ENCODE results near the gene LINC00632.

LINC00632 gene

DNA sequence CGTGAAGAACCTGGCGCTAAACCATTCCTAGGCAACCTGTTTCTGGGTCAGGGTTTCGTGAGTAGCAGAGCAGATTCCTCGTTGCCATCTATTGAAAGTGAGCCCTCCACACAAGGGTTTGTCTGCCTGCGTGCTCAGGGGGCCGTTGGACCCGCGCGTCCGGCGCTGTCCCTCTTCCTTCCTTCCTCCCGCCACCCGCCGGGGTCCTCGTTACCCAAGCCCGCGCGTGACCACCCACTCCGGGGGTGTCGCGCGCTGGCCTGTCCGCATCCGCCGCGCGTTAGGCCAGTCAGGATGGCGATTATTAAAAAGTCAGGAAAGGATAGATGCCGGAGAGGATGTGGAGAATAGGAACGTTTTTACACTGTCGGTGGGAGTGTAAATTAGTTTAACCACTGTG, 66.8 kb downstream of the LINC00632 start:
- Histone ChIP-seq H3K79me2 (ENCODE audit: control insufficient read depth, low read length) (no peaks in the 10 kb centered on the region), H3K27ac (ENCODE audit: low read depth, low read length) (no peak overlapping the region), H3K36me3 (ENCODE audit: control insufficient read depth, low read length) (no peaks in the 10 kb centered on the region), H3K4me2 (ENCODE audit: low read length) (no peak overlapping the region), H3F3A (ENCODE audit: control insufficient read depth, insufficient read depth) (no peaks in the 10 kb centered on the region), H4K20me1 (ENCODE audit: control insufficient read depth, insufficient read depth, low read depth, low read length) (no peaks in the 10 kb centered on the region), H3K4me1 (ENCODE audit: control insufficient read depth, low read length) (no peaks in the 10 kb centered on the region), H3K4me3 (ENCODE audit: low read length) (no peak overlapping the region), H3K9me2 (replicated peaks; ENCODE audit: control insufficient read depth, low read length) (no peaks in the 10 kb centered on the region), H3K27me3 (ENCODE audit: control insufficient read depth, low read length) (no peaks in the 10 kb centered on the region), H3K9me3 (ENCODE audit: control insufficient read depth, insufficient read depth, low read length) (no peaks in the 10 kb centered on the region)
- TF ChIP-seq EZH2phosphoT487 (IDR thresholded peaks at IDR 0.05; ENCODE audit: borderline replicate concordance, low read length) = no peak
- TF ChIP-seq, protein P1, sequence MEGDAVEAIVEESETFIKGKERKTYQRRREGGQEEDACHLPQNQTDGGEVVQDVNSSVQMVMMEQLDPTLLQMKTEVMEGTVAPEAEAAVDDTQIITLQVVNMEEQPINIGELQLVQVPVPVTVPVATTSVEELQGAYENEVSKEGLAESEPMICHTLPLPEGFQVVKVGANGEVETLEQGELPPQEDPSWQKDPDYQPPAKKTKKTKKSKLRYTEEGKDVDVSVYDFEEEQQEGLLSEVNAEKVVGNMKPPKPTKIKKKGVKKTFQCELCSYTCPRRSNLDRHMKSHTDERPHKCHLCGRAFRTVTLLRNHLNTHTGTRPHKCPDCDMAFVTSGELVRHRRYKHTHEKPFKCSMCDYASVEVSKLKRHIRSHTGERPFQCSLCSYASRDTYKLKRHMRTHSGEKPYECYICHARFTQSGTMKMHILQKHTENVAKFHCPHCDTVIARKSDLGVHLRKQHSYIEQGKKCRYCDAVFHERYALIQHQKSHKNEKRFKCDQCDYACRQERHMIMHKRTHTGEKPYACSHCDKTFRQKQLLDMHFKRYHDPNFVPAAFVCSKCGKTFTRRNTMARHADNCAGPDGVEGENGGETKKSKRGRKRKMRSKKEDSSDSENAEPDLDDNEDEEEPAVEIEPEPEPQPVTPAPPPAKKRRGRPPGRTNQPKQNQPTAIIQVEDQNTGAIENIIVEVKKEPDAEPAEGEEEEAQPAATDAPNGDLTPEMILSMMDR (IDR thresholded peaks at IDR 0.05; ENCODE audit: low read depth, low read length, poor library complexity, severe bottlenecking) = no peak

DNA sequence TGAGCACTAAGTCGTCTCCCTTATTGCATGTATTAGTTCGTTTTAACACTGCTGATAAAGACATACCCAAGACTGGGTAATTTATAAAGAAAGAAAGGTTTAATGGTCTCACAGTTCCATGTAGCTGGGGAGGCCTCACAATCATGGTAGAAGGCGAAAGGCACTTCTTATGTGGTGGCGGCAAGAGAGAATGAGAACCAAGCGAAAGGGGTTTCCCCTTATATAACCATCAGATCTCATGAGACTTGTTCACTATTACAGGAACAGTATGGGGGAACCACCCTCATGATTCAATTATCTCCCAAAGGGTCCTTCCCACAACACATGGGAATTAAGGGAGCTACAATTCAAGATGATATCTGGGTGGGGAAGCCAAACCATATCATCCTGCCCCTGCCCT, 85.1 kb downstream of the LINC00632 start:
- no peaks in the 10 kb centered on the region for H3K9me2 ChIP-seq (replicated peaks; ENCODE audit: control insufficient read depth, low read length)
- no peak overlapping the region for H3K27ac ChIP-seq (ENCODE audit: low read depth, low read length)
- H3K9me3 ChIP-seq (ENCODE audit: control insufficient read depth, insufficient read depth, low read length) = no peaks in the 10 kb centered on the region
- no peak overlapping the region for H3K4me3 ChIP-seq (ENCODE audit: low read length)
- H3K4me1 ChIP-seq (ENCODE audit: control insufficient read depth, low read length) = no peaks in the 10 kb centered on the region
- H3K36me3 ChIP-seq (ENCODE audit: control insufficient read depth, low read length) = no peaks in the 10 kb centered on the region
- H4K20me1 ChIP-seq (ENCODE audit: control insufficient read depth, insufficient read depth, low read depth, low read length) = no peaks in the 10 kb centered on the region
- no peak overlapping the region for H3K4me2 ChIP-seq (ENCODE audit: low read length)
- H3K27me3 ChIP-seq (ENCODE audit: control insufficient read depth, low read length) = no peaks in the 10 kb centered on the region
- no peaks in the 10 kb centered on the region for H3F3A ChIP-seq (ENCODE audit: control insufficient read depth, insufficient read depth)
- no peaks in the 10 kb centered on the region for H3K79me2 ChIP-seq (ENCODE audit: control insufficient read depth, low read length)
- TF ChIP-seq, protein P1 (IDR thresholded peaks at IDR 0.05; ENCODE audit: low read depth, low read length, poor library complexity, severe bottlenecking) = no peak
- TF ChIP-seq EZH2phosphoT487 (IDR thresholded peaks at IDR 0.05; ENCODE audit: borderline replicate concordance, low read length) = no peak

DNA sequence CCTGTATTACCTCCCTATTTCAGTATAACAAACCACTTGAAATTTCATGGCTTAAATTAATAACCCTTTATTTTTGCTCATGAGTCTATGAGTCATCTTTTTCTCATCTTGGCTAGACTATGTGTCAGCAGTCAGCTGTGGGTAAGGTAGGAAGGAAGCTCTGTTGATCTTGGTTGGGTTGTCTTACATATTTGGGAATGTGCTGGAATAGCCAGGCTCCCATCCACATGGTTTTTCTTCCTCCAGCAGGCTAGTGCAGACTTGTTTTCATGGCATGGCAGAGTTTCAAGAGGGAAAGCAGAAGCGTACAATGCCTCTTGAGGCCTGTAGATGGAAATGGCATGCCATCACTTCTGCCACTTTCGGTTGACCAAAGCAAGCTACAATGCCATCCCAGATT, 89.7 kb downstream of the LINC00632 start:
- Histone ChIP-seq H3K27ac (ENCODE audit: low read depth, low read length) (no peak overlapping the region), H3K9me2 (replicated peaks; ENCODE audit: control insufficient read depth, low read length) (no peaks in the 10 kb centered on the region), H3K4me2 (ENCODE audit: low read length) (no peak overlapping the region), H3F3A (ENCODE audit: control insufficient read depth, insufficient read depth) (no peaks in the 10 kb centered on the region), H3K36me3 (ENCODE audit: control insufficient read depth, low read length) (no peaks in the 10 kb centered on the region), H4K20me1 (ENCODE audit: control insufficient read depth, insufficient read depth, low read depth, low read length) (no peaks in the 10 kb centered on the region), H3K4me3 (ENCODE audit: low read length) (no peak overlapping the region), H3K9me3 (ENCODE audit: control insufficient read depth, insufficient read depth, low read length) (no peaks in the 10 kb centered on the region), H3K4me1 (ENCODE audit: control insufficient read depth, low read length) (no peaks in the 10 kb centered on the region), H3K79me2 (ENCODE audit: control insufficient read depth, low read length) (no peaks in the 10 kb centered on the region), H3K27me3 (ENCODE audit: control insufficient read depth, low read length) (no peaks in the 10 kb centered on the region)
- TF ChIP-seq, protein P1 (IDR thresholded peaks at IDR 0.05; ENCODE audit: low read depth, low read length, poor library complexity, severe bottlenecking) = no peak
- no peak for TF ChIP-seq EZH2phosphoT487 (IDR thresholded peaks at IDR 0.05; ENCODE audit: borderline replicate concordance, low read length)

DNA sequence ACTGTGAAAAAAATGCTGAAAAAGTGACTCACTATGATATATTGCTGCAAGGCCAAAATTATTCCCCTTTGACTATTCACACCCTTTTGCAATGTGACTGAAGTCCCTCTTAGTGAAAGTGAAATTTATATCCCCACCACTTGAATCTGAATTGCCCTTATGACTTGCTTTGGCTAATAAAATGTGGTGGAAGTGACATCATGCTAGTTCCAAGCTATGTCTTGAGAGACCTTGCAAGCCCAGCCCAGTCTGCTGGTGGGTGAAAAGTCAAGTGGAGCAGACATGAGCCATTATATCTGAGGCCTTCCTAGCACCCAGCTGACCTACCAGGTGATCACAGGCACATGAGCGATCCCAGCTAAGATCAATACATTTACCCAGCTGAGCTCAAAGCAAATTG, 94.7 kb downstream of the LINC00632 start:
- H3K27me3 ChIP-seq (ENCODE audit: control insufficient read depth, low read length) = no peaks in the 10 kb centered on the region
- H3K9me3 ChIP-seq (ENCODE audit: control insufficient read depth, insufficient read depth, low read length) = no peaks in the 10 kb centered on the region
- no peaks in the 10 kb centered on the region for H4K20me1 ChIP-seq (ENCODE audit: control insufficient read depth, insufficient read depth, low read depth, low read length)
- H3K4me1 ChIP-seq (ENCODE audit: control insufficient read depth, low read length) = no peaks in the 10 kb centered on the region
- no peaks in the 10 kb centered on the region for H3K9me2 ChIP-seq (replicated peaks; ENCODE audit: control insufficient read depth, low read length)
- H3F3A ChIP-seq (ENCODE audit: control insufficient read depth, insufficient read depth) = no peaks in the 10 kb centered on the region
- no peak overlapping the region for H3K4me2 ChIP-seq (ENCODE audit: low read length)
- no peaks in the 10 kb centered on the region for H3K36me3 ChIP-seq (ENCODE audit: control insufficient read depth, low read length)
- H3K27ac ChIP-seq (ENCODE audit: low read depth, low read length) = no peak overlapping the region
- H3K4me3 ChIP-seq (ENCODE audit: low read length) = no peak overlapping the region
- H3K79me2 ChIP-seq (ENCODE audit: control insufficient read depth, low read length) = no peaks in the 10 kb centered on the region
- TF ChIP-seq EZH2phosphoT487 (IDR thresholded peaks at IDR 0.05; ENCODE audit: borderline replicate concordance, low read length) = no peak
- TF ChIP-seq, protein P1 (IDR thresholded peaks at IDR 0.05; ENCODE audit: low read depth, low read length, poor library complexity, severe bottlenecking) = no peak
